ENCODE data around the gene ZSWIM8.

DNA sequence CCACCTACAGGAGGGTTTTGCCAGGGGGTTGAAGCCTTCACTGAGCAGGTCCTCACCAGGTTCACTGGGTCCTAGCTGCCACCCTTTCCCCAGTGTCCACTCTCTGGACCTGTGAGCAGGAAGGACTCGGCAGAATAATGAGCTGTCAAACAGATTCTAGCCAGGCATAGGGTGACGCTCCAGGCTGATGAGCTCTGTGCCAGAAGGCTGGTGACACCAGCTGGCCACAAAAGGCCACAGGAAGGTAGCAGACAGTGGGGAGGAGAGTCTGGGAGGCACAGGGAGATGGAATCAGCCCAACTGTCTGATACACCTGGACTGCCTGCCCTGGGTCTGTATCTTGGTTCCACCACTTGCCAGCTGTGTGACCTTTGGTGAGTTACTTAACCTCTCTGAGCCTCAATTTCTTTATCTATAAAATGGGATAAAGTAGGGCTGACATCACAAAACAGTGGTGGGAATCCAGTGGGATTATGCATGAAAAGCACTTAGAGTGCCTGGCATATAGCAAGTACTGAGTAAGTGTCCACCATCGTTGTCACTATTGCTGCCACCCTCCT lies 52.7 kb downstream of the ZSWIM8 start:
- TF ChIP-seq POLR2A (IDR thresholded peaks at IDR 0.05) (no peak), CTCF (IDR thresholded peaks at IDR 0.05) (no peak)
